GM19025 (cell line): ENCODE data around the gene STRN.

Experiments
- ATAC-seq: cut with Tn5 transposase; IDR thresholded peaks from one replicate; pipeline ENCODE4 v1.9.1; 2021; ENCODE audit warnings: mild to moderate bottlenecking, low read depth, moderate library complexity; ENCODE audit not compliant: unreplicated experiment

The STRN gene

DNA sequence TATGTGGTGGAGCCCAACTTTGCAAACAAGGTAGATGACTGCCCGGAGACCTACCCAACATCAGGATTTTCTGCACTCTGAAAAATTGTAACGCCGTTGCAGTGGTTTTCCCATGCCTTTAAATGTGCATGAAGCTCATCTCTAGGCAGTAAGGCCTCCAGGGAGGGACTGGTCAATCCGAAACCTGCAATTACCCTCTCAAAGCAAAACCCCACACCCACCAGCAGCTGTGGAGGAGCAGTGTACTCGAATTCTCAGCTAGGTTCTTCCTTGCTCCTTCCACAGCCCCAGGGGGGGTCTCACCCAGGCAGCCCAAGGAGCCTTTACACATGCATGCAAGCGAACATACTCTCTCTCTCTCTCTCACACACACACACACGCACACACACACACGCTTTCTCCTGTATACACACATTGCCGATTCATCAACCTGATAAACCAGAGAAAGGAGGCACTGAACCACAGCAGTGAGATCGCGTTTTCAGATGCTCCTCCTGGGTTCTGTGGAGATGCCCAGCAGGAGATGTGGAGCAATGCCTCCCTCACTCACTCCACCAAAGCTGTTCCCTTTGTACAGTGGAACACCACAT lies 160.6 kb downstream of the STRN start:
- no peak for ATAC-seq

DNA sequence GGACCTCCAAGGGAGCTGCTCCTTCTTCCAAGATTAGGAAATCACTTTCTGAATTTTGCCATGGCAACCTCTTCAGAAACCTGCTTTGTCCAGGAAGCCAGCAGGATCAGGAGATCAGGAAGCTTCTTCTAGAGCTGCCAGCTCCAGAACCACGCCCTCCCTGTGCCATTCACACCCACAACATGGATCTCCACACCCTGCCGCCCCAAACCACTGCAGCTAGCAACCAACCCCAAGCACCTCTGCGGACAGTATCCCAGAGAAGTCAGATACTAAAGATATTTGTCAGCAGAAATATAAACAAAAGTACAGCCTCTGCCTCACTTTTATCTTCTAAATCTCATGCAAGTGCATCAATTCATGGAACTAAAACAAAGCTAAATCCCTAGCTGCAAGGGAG lies 163.4 kb downstream of the STRN start:
- no peak for ATAC-seq

DNA sequence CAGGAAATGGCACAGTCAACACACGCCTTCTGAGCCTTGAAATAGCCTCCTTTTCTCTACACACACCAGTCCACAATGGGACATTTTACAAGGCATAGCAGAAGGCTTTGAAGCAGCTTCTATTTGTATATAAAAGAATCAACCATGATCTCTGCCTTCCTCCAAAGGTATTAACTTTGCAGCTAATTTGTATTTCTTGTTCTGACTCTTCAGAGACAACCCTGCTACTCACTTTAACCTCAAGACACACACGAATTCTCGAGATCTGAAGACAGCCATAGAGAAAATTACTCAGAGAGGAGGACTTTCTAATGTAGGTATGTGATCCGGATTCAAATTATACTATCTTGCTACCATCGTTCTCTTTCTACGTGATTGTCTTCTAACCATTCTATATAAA lies 165.2 kb downstream of the STRN start:
- no peak for ATAC-seq

DNA sequence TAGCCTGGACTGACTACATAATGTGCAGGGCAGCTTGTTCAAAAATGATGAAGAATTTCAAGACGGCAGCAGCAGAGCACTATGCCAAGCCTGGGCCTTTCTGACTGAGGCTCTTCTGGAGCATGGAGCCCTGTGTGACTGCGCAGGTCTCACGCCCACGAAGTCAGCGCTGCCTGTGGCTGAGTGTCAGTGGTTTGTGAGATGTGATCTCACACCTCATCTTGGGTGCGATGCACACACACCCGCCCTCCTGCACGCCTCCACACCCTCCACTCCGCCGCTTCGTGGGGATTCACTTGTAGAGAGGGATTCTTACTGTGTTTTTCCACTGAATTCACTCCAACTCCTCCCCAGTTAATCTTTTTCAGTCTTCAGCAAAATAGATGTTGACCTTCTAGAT lies 166.0 kb downstream of the STRN start:
- no peak for ATAC-seq

DNA sequence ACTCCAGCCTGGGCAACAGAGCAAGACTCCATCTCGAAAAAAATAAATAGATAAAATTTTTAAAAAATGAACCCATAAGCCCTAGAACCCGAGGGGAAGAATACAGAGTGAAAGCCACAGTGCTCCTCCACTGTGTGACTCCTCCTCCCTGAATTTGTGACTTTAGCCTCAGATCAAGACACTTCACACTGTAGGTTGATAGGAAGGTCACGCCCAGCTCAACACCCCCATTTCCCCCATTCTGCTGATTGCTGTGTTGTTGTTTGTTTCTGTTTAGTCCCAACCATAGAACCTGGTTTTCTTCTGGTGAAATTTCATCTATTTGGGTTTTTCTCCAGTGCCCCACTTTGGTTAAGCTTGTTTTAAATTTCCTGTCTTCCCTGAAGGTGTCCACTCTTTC lies 167.6 kb downstream of the STRN start:
- no peak for ATAC-seq

DNA sequence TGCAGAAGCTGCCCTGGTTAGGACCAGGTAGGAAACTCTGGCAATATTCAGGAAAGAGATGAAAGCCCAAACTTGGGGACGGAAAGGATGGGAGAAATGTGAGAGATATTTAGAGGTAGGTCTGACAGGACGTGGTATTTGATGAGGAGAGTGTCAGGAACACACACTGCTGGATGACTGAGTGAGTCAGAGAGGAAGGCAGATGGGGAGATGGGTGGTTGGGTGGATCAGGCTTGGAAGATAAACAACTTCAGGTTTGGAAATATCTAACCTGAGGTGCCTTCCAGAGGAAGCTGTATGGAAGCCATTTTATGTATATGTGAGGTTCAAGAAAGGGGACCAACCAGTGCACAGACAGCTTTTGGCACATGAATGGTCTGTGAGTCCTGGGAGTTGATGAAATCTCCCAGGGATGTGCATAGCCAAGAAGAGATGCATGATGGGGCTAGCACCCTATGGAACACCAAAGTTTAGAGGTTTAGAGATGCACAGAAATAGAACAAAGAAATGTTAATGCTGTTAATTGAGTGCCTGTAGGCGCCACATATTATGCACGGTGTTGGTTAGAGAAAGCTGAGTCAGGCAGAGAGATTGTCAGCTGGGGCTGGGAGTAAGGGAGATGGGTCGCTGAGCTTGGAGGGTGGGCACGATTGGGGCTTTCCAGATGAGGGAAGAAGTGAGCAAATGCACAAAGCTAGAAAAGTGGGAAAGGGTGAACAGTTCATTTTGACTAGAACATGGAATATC lies 168.8 kb downstream of the STRN start:
- no peak for ATAC-seq
